ENCODE data around the gene MALRD1. TPM values are rescaled to one million over a fixed set of nuclear protein-coding genes. Genes with fewer than 3 reads are reported as not detected.

Gene MALRD1
- total RNA-seq, 2 experiments from 2014 or later, result 0.29 to 0.41 TPM

DNA sequence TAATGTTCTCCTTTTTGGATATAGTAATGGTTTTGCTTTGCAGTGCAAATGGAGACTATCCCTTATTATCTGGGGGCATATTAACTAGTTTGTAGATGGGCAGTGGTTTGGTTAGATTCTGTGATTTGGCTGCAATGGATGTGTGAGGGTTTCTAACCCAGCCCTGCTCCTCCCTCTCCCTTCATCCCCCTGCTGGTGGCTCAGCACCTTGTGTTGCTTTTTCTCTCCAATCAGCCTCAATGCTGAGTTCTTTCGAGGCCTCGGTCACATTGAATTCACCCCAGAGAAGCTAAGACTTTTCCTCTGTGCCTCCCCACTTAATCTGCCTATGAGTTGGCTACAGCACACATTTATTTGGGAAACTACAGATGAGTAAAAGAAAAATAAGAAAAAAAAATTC lies 120.0 kb downstream of the MALRD1 start:
- DNase-seq (no peak), ATAC-seq (no peak)
- CTCF ChIA-PET, result no interaction called here
- Mint-ChIP-seq H3K27ac (no peak overlapping the region), H3K9me3 (peaks cover 1% of the 10 kb centered on the region), H3K4me1 (ENCODE audit: low read depth) (no peaks in the 10 kb centered on the region), H3K27me3 (no peaks in the 10 kb centered on the region), H3K36me3 (ENCODE audit: low read depth) (no peaks in the 10 kb centered on the region), H3K4me3 (no peak overlapping the region)
- intact Hi-C loops (cut with micrococcal nuclease), result no loop called here
- POLR2A ChIA-PET, result no interaction called here
- TF ChIP-seq CTCF (IDR thresholded peaks at IDR 0.05), result no peak

DNA sequence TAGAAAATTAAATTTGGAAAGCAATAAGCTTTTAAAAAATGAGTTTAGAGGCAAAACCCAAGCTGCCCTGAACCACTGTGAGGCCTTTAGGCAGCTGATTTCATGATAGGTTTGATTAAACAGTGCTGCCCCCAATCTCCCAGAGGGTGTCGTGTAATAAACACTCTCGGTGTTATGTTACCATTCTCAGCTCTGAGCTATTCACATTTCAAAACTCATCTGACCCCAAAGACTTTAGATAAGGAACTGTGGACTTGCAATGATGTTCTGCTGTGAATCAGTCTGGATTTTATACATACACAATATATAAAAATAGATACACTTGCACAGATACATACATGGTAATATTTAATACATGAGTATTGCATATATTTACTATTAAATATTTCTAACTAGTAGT lies 120.4 kb downstream of the MALRD1 start:
- intact Hi-C loops (cut with micrococcal nuclease), result no loop called here
- TF ChIP-seq CTCF (IDR thresholded peaks at IDR 0.05), result no peak

GRCh38 chr10:19169684-19170083 lies 121.1 kb downstream of the MALRD1 start:
- Mint-ChIP-seq H3K36me3 (ENCODE audit: low read depth) (no peaks in the 10 kb centered on the region), H3K4me1 (ENCODE audit: low read depth) (no peaks in the 10 kb centered on the region), H3K9me3 (no peaks in the 10 kb centered on the region), H3K4me3 (no peak overlapping the region), H3K27me3 (no peaks in the 10 kb centered on the region), H3K27ac (no peak overlapping the region)
- ChIA-PET CTCF (no interaction called here), POLR2A (no interaction called here)
- TF ChIP-seq CTCF (IDR thresholded peaks at IDR 0.05), result no peak
- intact Hi-C loops (cut with micrococcal nuclease), result no loop called here
- DNase-seq (no peak), ATAC-seq (no peak)

More for the DNA sequence above, 120.4 kb downstream of the MALRD1 start:
- ChIA-PET CTCF (no interaction called here), POLR2A (no interaction called here)
- Mint-ChIP-seq H3K4me3 (no peak overlapping the region), H3K27me3 (no peaks in the 10 kb centered on the region), H3K27ac (no peak overlapping the region), H3K4me1 (ENCODE audit: low read depth) (no peaks in the 10 kb centered on the region), H3K36me3 (ENCODE audit: low read depth) (no peaks in the 10 kb centered on the region), H3K9me3 (no peaks in the 10 kb centered on the region)
- no peak for ATAC-seq
- no peak for DNase-seq

- H3K9me3 Mint-ChIP-seq, result peaks cover 3% of the 10 kb centered on the region
- no peaks in the 10 kb centered on the region for H3K36me3 Mint-ChIP-seq (ENCODE audit: low read depth)
- intact Hi-C loops (cut with micrococcal nuclease), result no loop called here
- DNase-seq (no peak), ATAC-seq (no peak)
- no peak overlapping the region for H3K27ac Mint-ChIP-seq
- H3K4me3 Mint-ChIP-seq, result no peak overlapping the region
- H3K4me1 Mint-ChIP-seq (ENCODE audit: low read depth), result no peaks in the 10 kb centered on the region
- TF ChIP-seq CTCF (IDR thresholded peaks at IDR 0.05), result no peak
- POLR2A ChIA-PET, result no interaction called here
- H3K27me3 Mint-ChIP-seq, result no peaks in the 10 kb centered on the region
- CTCF ChIA-PET, result no interaction called here
Observed at GRCh38 chr10:19178675-19179074, 130.1 kb downstream of the MALRD1 start.

DNA sequence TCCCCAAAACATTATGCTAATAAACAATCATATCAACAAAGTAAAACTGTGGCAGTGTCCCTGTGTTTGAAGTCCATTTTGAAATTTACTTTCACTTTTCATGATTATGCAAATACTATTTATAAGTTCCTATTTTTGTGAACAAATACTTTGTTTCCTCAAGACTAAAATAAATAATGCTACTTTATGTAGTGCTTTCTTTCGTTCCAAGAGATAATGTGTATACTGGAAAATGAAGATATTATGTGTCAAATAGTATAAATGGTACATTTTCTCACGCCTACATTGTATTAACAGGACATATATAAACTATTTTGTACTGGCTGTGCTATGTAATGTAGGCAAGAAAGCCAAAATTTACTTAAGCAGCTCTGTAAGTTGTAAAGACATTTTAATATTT lies 136.3 kb downstream of the MALRD1 start:
- POLR2A ChIA-PET, result no interaction called here
- CTCF ChIA-PET, result no interaction called here
- no peak overlapping the region for H3K27ac Mint-ChIP-seq

More for the DNA sequence above, 136.3 kb downstream of the MALRD1 start:
- H3K27me3 Mint-ChIP-seq, result no peaks in the 10 kb centered on the region
- no peak overlapping the region for H3K4me3 Mint-ChIP-seq
- ATAC-seq, result no peak
- H3K4me1 Mint-ChIP-seq (ENCODE audit: low read depth), result no peaks in the 10 kb centered on the region
- intact Hi-C loops (cut with micrococcal nuclease), result no loop called here
- TF ChIP-seq CTCF (IDR thresholded peaks at IDR 0.05), result no peak
- no peak for DNase-seq
- peaks cover 6% of the 10 kb centered on the region for H3K9me3 Mint-ChIP-seq
- no peaks in the 10 kb centered on the region for H3K36me3 Mint-ChIP-seq (ENCODE audit: low read depth)
